ENCODE results near the gene HP1BP3.
A peak's percentile ranks its signal among the peaks of the same experiment; 100 is the strongest.

The HP1BP3 gene

DNA sequence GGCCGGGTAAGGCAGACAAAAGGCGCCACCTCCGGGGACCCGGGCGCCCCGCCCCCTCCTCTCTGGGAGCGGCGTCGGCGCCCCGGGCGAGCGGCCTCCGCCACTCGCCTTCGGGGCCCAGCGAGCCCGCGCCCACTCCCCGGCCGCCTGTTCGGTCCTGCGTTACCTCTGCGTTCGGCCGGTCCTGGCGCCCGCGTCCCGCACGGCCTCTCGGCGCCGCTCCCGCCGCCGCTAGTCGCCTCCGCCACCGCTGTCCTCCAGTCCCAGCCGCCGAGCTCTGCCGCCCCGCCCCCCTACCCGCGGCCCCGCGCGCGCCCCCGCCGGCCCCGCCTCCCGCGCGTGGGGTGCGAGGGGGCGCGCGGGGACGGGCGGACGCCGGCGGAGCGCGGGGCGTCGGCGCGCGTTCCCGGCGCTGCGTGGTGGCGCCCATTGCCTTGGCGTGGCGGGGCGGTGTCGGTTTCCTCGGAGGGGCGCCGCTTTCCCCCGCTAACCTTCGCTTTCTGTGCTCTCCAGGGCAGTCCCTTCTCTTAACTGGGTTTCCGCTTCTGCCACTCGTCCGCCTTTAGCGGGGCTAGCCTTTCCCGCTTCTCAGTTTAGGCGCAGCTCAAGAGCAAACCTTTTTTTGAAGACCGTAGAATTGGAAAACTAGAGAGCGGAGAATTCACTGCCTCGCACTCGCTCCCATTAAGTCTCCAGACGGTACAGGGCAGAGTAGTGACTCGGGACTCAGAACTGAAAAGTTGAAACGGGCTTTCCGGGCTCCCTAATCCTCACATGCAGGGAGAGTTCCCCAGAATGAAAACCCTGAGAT, at the start of gene HP1BP3:
Gene HP1BP3 (minus strand): TSS at position 279 of the 811 bp plus-strand sequence. CDS start 6,867 bp downstream, outside the sequence.
- peak; percentile 84 for DNase-seq (ENCODE audit: low spot score)
- Histone ChIP-seq H3K4me3 (peak within 1 kb of the TSS; percentile 88), H3K27ac (peak within 1 kb of the TSS; percentile 97 to 100)
- no peak for TF ChIP-seq CTCF (IDR thresholded peaks at IDR 0.05)

- no peak for TF ChIP-seq CTCF (IDR thresholded peaks at IDR 0.05)
- Histone ChIP-seq H3K4me3 (no peak overlapping the region), H3K27ac (no peak overlapping the region)
- no peak for DNase-seq (ENCODE audit: low spot score)
These were observed 49.1 kb upstream of the HP1BP3 start for GRCh38 chr1:20836230-20836629.

DNA sequence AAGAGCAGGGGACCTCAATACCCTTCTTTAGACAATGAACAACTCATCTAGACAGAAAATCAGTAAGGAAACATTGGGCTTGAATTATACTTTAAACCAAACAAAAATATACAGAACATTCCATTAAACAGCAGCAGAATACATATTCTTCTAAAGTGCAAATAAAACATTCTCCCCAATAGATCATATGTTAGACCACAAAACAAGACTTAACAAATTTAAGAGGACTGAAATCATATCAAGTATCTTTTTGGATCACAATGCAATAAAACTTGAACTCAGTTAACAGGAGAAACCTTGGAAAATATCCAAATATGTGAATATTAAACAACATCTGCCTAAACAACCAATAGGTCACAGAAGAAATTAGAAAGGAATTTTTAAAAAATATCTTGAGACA, 47.7 kb upstream of the HP1BP3 start:
- Histone ChIP-seq H3K4me3 (no peak overlapping the region), H3K27ac (no peak overlapping the region)
- TF ChIP-seq CTCF (IDR thresholded peaks at IDR 0.05): no peak
- no peak for DNase-seq (ENCODE audit: low spot score)

DNA sequence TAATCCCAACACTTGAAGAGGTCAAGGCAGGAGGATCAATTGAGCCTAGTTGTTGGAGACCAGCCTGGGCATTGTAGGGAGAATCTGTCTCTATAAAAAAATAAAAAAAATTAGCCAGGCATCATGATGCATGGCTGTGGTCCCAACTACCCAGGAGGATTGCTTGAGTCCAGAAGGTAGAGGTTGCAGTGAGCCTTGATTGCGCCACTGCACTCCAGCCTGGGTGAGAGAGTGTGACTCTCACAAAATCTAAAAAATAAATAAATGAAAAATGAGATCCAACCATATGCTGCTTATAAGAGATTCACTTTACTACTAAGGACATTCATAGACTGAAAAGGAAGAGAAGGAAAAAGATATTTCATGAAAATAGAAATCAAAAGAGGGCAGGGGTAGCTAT, 47.1 kb upstream of the HP1BP3 start:
- no peak for TF ChIP-seq CTCF (IDR thresholded peaks at IDR 0.05)
- DNase-seq (ENCODE audit: low spot score): no peak
- no peak overlapping the region for H3K4me3 ChIP-seq
- no peak overlapping the region for H3K27ac ChIP-seq

GRCh38 chr1:20830378-20830777, 43.3 kb upstream of the HP1BP3 start:
- Histone ChIP-seq H3K4me3 (no peak overlapping the region), H3K27ac (no peak overlapping the region)
- no peak for DNase-seq (ENCODE audit: low spot score)
- no peak for TF ChIP-seq CTCF (IDR thresholded peaks at IDR 0.05)

DNA sequence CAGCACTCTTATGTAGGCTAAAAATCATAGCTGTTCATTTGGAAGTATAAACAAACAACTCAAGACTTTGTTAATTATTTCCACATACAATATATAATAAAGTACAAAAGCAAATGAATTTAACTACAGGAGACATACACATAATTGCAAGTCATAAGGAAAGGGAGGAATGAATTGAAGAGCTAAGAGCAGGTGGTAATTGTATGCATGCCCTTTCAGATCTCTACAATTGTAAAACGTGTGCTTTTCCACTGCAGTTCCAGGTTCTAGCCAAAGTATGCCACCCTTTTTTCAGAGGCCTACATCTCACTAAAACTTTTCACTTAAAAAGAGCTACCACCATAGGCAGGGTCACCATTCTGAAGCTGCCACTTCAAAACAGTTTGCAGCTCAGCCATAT, 42.8 kb upstream of the HP1BP3 start:
- H3K27ac ChIP-seq: no peak overlapping the region
- DNase-seq (ENCODE audit: low spot score): no peak
- no peak overlapping the region for H3K4me3 ChIP-seq
- no peak for TF ChIP-seq CTCF (IDR thresholded peaks at IDR 0.05)

GRCh38 chr1:20829531-20829930, 42.4 kb upstream of the HP1BP3 start:
- no peak for DNase-seq (ENCODE audit: low spot score)
- Histone ChIP-seq H3K4me3 (no peak overlapping the region), H3K27ac (no peak overlapping the region)
- TF ChIP-seq CTCF (IDR thresholded peaks at IDR 0.05): no peak
